Measurements from ENCODE around the gene HCN1. TPM values are rescaled to one million over a fixed set of nuclear protein-coding genes. Genes with fewer than 3 reads are reported as not detected.

HCN1 gene
- total and polyA plus RNA-seq, 10 donors: not detected

- TF ChIP-seq CTCF (IDR thresholded peaks at IDR 0.05 in 8 of 11, conservative IDR thresholded peaks at IDR 0.05 in 3 of 11) (no peak), POLR2A (IDR thresholded peaks at IDR 0.05) (no peak), POLR2AphosphoS5 (IDR thresholded peaks at IDR 0.05) (no peak)
- Histone ChIP-seq H3K36me3 (no peaks in the 10 kb centered on the region), H3K27me3 (replicated peaks in 1 of 7) (no peaks in the 10 kb centered on the region), H3K9me3 (peaks cover 0 to 20% (median 3%) of the 10 kb centered on the region in 8 donors), H3K27ac (no peak overlapping the region), H3K4me3 (no peak overlapping the region), H3K4me1 (no peaks in the 10 kb centered on the region)
- intact Hi-C loops (cut with DNase I; ENCODE audit: low total_unique reads): no loop called here
- no peak for DNase-seq
- 75 to 93% (median 86%) methylated on average over 1 of the region's 1 CpG for WGBS, 5 donors
These were observed 431.7 kb downstream of the HCN1 start for GRCh38 chr5:45264447-45264846.

- TF ChIP-seq POLR2A (IDR thresholded peaks at IDR 0.05) (no peak), CTCF (IDR thresholded peaks at IDR 0.05 in 8 of 11, conservative IDR thresholded peaks at IDR 0.05 in 3 of 11) (no peak), POLR2AphosphoS5 (IDR thresholded peaks at IDR 0.05) (no peak)
- Histone ChIP-seq H3K4me1 (no peaks in the 10 kb centered on the region), H3K27me3 (replicated peaks in 1 of 7) (no peaks in the 10 kb centered on the region), H3K9me3 (peaks cover 0 to 20% (median 5%) of the 10 kb centered on the region in 8 donors), H3K36me3 (no peaks in the 10 kb centered on the region), H3K4me3 (no peak overlapping the region), H3K27ac (no peak overlapping the region)
- peak; percentile 70 for DNase-seq
- 90 to 96% (median 91%) methylated on average over 27 to 29 of the region's 29 CpGs for WGBS, 5 donors
- intact Hi-C loops (cut with DNase I; ENCODE audit: low total_unique reads): no loop called here
These were observed 434.1 kb downstream of the HCN1 start for GRCh38 chr5:45262061-45262590.

- no peak for TF ChIP-seq POLR2A (IDR thresholded peaks at IDR 0.05)
- no peak for TF ChIP-seq POLR2AphosphoS5 (IDR thresholded peaks at IDR 0.05)
- TF ChIP-seq CTCF (IDR thresholded peaks at IDR 0.05 in 8 of 11, conservative IDR thresholded peaks at IDR 0.05 in 3 of 11): no peak
- no peaks in the 10 kb centered on the region for H3K4me1 ChIP-seq
- H3K9me3 ChIP-seq: peaks cover 0 to 23% (median 9%) of the 10 kb centered on the region in 8 donors
- H3K27ac ChIP-seq: no peak overlapping the region
- no peak overlapping the region for H3K4me3 ChIP-seq
- no peak for DNase-seq
- no peaks in the 10 kb centered on the region for H3K36me3 ChIP-seq
- H3K27me3 ChIP-seq (replicated peaks in 1 of 7): no peaks in the 10 kb centered on the region
- intact Hi-C loops (cut with DNase I; ENCODE audit: low total_unique reads): no loop called here
- 86 to 94% (median 91%) methylated on average over 4 of the region's 4 CpGs for WGBS, 5 donors
These were observed 435.1 kb downstream of the HCN1 start for GRCh38 chr5:45261125-45261524.

- no peaks in the 10 kb centered on the region for H3K27me3 ChIP-seq (replicated peaks in 1 of 7)
- H3K27ac ChIP-seq: no peak overlapping the region
- H3K4me3 ChIP-seq: no peak overlapping the region
- peaks cover 0 to 26% (median 6%) of the 10 kb centered on the region in 8 donors for H3K9me3 ChIP-seq
- DNase-seq: no peak
- no peaks in the 10 kb centered on the region for H3K36me3 ChIP-seq
- intact Hi-C loops (cut with DNase I; ENCODE audit: low total_unique reads): no loop called here
- no peaks in the 10 kb centered on the region for H3K4me1 ChIP-seq
- 55 to 74% (median 61%) methylated on average over 3 of the region's 3 CpGs for whole genome bisulfite sequencing, 5 donors
- no peak for TF ChIP-seq CTCF (IDR thresholded peaks at IDR 0.05 in 8 of 11, conservative IDR thresholded peaks at IDR 0.05 in 3 of 11)
- TF ChIP-seq POLR2A (IDR thresholded peaks at IDR 0.05): no peak
- no peak for TF ChIP-seq POLR2AphosphoS5 (IDR thresholded peaks at IDR 0.05)
These were observed 435.9 kb downstream of the HCN1 start for GRCh38 chr5:45260292-45260691.
